ENCODE measurements around the gene TNFRSF4.

The TNFRSF4 gene

DNA sequence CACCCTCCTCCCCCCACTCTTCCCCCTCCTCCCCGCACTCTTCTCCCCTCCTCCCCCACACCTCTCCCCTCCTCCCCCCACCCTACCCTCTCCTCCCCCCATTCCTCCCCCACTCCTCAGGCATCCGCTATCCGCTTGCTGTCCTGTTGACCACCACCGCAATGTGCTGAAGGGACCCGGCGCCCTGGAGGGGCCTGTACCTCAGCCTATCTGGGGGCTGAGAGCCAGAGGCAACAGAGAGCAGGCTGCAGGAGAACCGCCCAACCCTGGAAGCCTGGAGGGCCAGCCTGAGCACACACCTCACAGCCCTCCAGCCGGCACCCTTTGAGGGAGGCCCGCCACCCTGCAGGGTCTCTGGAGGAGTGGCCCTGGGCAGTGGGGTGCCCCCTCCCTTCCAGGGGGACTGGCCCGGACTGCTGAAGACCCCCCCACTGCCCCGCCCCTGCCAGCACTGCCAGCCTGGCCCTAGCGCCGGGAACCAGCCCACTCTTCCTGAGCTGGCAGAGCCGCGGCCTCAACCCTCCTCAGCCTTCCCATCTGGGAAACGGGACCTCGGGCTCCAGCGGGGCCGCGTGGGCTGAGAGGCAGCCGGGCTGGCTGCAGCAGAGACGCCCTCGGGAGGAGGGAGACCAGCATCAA lies 31.3 kb upstream of the TNFRSF4 start:
- DNase-seq (ENCODE audit: low read depth in 2 of 2), result no peak

- DNase-seq (ENCODE audit: low read depth in 2 of 2), result no peak
Measured at GRCh38 chr1:1244192-1244811, 30.3 kb upstream of the TNFRSF4 start.

DNA sequence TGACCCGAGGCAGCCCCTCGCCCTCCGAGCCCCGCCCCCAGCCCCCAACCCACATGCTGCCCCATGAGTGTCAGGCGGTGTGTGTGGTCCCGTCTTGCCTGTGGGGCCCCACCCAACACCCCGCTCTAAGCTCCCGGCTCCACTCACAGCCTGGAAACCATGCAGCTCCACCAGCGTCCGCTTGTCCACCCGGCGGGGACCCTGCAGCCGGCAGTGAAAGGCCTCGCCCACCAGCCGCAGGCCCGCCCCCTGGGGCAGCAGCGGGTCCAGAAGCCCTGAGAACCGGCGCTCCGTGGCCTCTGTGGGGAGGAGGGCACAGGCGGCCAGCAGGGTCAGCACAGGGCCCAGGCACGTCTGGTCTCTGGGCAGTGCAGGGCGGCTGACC lies 29.8 kb upstream of the TNFRSF4 start:
- DNase-seq (ENCODE audit: low read depth in 2 of 2), result no peak

DNA sequence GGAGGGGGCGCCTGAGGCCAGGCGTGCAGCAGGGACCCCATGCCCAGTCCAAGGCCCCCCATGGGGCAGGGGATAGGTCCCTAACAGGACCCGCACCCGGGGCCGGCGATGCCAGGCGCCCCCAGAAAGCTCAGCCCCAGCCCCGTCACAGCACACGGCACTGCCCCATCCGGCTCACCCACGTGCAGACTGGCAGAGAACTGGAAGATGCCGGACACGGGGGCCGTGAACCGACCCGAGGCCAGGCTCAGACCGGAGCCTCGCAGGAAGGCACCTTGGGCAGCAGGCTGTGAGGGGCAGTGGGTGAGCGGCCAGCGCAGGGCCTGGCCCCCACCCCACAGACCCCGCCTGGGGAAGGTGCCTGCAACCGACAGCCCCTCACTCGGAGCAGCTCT lies 29.3 kb upstream of the TNFRSF4 start:
- no peak for DNase-seq (ENCODE audit: low read depth in 2 of 2)

DNA sequence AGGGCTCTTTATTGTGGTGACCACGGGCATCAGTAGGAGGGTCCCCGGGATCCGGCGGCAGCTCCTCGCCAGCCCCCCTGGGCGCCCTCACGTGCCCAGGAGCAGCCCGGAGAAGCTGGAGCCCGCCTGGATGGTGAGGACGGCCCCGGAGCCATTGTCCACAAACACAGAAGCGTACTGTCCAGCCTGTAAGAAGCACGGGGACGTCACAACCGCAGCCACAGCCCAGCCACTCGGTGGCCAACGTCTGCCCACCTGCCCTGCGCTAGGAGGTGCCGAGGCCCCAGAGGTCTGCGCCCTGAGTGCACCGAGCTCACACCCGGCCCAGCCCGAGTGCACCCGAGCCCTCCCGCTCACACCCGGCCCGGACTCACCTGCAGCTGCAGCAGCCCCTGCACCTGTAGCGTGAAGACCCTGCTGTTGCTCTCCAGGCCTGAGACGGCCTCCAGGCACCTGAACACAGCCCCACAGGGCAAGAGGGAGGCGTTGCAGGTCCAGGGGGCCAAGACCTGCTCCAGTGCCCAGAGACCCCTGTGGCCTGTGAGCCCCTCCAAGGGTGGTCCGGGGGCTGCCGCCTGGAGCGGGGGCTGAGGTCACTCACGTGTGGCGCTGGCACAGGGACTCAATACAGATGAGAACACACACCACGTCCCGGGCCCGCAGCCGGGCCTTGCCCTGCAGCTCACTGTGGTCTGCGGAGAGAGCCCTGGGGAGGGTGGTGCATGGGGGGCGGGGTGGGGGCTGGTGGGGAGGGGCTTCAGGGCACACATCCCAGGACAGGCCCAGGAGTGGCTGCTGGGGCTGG lies 28.7 kb upstream of the TNFRSF4 start:
- DNase-seq (ENCODE audit: low read depth in 2 of 2), result no peak

DNA sequence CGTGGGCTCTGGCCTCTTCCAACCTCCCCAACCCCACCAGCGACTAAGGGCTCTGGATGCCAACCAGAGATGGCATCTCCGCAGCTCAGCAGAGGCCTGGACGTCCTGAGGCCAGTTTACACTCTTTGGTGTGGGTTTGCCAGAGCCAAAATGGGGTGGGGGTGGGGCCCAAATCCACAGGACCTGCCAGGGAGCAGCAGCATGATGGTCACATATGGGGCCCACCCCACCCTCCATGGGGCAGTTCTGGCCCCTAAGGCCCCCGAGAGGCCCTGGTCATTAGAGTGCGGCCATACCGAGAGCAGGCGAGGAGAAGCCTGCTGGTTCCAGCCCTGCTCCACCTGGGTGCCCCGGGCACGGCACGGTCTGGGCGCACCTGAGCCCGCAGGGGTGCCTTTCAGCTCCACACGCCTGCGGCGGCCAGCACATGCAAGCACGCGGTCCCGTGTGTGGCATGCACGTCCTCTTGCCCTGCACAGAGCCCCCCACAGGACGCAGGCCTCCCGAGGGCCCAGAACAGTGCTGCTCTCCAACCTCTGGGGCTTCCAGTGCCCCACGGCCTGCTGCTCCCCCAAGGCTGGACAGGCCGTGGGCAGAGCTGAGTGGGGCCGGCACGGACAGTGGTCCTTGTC lies 27.8 kb upstream of the TNFRSF4 start:
- no peak for DNase-seq (ENCODE audit: low read depth in 2 of 2)

DNA sequence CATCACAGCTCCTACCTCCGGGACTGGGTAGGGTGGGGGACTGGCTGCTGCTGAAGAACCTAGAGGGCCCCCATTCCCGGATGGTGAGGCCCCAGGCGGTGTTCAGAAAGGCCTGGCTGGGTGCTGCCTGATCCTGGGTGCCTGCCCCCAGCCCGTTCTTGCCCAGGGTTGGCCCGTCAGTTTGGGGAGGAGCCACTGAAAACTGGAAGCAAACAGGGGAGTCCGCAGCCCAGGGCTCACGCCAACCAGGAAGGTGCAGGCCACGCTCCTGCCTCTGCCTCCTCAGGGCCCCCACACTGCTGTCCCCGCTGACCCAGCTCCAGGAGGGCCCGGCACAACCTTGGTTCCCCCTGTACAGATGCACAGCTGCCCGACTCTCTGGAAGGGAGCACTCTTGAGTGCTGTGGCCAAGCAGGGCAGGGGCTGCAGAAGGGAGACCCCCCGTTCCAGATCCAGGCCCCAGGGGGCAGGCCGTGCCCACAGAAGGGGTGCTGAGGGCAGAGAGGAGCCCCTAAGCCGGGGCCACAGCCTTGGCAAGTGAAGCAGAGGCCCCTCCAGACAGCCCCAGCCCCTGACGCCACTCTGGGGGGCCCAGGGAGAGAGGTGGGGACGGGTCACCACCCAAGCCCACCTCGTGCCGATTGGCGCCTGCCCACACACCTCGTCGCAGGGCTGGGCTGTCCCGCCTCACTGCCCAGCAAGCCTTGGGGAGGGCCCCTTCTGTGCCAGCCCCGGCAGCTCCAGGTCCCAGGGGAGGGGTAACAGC lies 27.1 kb upstream of the TNFRSF4 start:
- no peak for DNase-seq (ENCODE audit: low read depth in 2 of 2)

DNA sequence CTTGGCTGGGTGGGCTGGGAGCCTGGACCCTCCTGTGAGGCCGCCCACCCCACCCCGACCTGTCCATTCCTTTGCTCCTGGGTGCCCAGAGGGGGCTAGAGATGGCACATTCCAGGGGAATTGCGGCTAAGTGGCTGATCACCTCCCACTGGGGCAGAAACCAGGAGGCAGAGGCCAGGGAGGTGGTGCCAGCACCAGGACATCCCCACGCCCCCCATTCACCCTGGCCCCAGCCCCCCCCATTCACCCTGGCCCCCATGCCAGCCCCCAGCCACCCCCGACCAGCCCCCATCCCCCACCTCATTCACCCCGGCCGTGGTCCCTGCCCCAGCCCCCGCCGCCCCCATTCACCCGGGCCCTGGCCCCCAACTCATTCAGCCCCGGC lies 26.4 kb upstream of the TNFRSF4 start:
- no peak for DNase-seq (ENCODE audit: low read depth in 2 of 2)

GRCh38 chr1:1239614-1240347 lies 25.8 kb upstream of the TNFRSF4 start:
- no peak for DNase-seq (ENCODE audit: low read depth in 2 of 2)

DNA sequence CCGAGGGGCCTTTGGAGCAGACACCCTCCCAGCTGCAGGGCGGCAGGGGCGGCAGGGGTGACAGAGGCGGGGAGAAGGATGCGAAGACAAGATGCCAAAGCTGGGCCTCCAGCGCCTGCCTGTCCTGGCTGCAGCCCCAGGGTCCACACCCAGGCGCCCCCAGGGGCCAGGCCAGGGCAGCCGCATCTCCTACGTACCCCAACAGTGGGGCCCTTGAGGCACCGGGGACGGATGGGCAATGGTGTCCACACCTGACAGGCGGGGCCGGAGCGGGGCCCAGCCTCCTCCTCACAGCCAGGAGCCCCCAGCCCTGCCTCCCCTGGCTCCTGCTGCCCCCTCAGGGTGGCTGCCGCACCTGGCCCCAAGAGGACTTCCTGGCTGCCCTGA lies 25.3 kb upstream of the TNFRSF4 start:
- DNase-seq (ENCODE audit: low read depth in 2 of 2), result no peak

DNA sequence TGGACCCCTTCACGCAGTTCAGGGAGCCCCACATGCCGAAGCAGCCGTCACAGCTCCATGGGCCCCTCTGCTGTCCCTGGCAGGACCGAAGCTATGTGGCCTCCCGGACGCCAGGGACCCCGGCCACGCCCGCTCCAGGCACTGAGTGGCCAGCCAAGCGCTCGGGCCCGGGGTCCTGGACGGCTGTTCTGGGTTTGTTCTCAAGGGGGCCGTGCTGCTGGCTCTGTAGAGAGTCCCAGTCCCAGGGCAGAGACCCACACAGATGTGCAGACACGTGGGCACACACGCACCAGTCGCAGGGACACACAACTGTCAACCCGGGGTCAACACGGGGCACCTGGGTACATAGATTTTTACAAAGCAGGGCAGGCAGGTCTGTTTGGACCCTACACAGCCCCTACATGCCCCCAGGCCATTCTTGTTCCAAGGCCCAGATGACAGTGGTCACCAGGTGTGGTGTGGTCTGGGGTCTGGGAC lies 24.8 kb upstream of the TNFRSF4 start:
- DNase-seq (ENCODE audit: low read depth in 2 of 2), result no peak

GRCh38 chr1:1237874-1238701 lies 24.1 kb upstream of the TNFRSF4 start:
- DNase-seq (ENCODE audit: low read depth in 2 of 2), result no peak

- no peak for DNase-seq (ENCODE audit: low read depth in 2 of 2)
Measured at GRCh38 chr1:1236945-1237873, 23.3 kb upstream of the TNFRSF4 start.

DNA sequence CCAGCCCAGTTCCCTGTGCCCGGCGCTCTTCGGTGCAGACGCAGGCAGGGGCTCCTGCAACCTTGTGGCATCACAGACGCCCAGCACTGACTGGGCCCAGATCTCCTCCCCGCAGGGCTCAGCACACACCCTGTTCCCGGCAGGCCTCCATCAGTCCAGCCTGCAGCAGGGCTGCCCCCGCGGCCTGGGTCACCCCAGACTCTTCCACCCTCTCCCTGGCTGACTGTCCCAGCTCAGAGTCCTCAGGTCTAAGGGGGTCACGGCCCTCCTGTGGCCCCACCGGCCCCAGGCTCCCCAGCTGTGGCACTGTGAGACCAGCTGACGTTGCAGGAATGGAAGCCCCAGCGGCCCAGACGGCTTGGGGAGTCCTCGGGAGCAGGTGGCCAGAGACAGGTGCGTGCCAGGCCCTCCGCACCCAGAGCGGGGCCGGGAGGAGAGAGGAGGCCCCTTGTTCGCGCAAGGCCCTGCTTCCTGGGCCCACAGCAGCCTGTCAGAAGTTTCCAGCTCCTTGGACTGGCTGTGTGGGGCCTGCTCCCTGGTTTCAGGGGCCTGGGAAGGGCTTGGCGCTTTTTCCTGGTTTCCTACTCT lies 22.3 kb upstream of the TNFRSF4 start:
- no peak for DNase-seq (ENCODE audit: low read depth in 2 of 2)

DNA sequence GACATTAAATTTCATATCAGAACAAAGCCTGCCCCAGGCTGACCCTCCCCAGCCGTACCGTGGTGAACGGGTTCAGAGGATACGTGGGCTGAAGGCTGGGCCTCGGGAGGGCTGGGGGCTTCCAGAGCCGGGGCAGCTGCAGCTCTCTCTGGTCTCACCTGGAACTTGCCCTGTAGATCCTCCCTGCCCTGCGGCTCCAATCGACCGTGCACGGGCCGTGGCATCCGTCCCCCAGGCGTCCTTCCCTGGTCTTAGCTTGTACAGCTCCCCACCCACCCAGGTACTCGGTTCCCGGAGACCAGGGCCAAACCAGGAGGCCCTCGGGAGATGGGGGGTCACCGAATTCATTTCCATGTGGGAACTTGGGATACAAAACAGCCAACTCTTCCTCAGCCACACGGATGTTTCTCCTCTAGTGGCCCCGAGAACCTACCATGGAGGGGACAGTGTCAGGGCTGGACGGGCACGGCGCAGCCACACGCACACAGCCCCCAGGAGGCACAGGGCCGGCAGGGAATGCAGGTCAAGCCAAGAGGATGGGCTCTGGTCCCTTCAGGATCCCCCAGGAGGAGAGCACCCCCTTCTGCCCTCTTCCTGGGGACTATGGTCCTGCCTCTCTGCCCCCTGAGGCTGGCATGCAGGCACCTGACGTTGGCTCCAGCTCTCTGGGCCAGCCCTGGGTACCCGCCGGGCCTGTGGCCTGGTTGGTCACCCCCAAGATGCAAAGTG lies 21.2 kb upstream of the TNFRSF4 start:
- no peak for DNase-seq (ENCODE audit: low read depth in 2 of 2)

DNA sequence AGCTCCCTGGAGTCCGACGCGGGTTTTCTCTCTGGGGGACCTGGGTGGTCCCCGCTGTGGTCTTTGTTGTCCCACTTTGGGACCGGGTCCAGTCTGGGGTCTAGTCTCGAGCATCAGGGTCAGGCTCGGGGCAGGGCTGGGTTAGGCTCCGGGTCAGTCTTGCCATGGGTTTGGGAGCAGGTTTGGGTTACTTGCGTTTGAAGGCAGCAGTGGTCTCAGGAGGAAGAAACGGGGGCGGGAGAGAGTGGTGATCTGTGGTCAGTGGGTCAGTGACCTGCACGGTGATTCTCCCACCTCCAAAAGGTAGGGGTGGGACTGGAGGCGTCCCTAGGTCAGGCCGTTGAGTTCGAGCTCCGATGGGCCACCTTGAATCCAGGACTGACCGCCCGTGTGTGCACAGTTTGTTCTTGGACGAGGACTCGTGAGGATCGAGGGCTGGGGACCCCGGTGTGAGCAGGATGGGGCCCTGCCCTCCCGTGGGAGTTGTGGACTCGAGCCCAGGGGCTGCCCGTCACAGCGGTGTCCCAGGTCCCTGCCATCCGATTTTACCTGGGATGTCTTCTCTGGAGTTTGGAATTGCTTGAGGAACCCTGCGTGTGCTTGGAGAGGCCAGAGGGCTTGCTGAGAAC lies 20.3 kb upstream of the TNFRSF4 start:
- no peak for DNase-seq (ENCODE audit: low read depth in 2 of 2)

DNA sequence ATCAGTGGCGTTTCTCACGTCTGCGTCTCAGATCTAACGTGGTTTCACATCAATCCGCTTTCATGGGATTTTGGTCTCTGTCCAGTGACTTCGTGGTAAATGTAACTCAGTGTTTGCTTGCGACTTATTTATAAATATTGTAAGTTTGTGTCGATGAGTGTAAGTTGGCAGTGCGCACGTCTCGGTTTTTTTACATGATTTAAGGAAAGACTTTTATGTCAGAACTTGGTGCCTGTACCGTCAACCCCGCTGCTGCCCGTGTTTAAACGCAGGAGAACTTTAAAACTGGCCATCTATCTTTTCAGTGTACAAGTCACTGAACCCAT lies 19.6 kb upstream of the TNFRSF4 start:
- no peak for DNase-seq (ENCODE audit: low read depth in 2 of 2)

Data from activated CD8-positive, alpha-beta memory T cell treated with anti-CD3 and anti-CD28 coated beads for 4 hours (primary cell).